Neutrophil (primary cell): ENCODE measurements around the gene AGAP1.

Experiments used
- H3K27ac ChIP-seq: fragments of 200-600 bp; sonication (generic); 2 replicates; pipeline ENCODE4 v1.5.1; 2016; ENCODE audit warnings: mild to moderate bottlenecking, moderate library complexity
- H3K27me3 ChIP-seq: fragments of 200-600 bp; sonication (generic); 2 replicates; pipeline ENCODE4 v1.6.0; 2016; ENCODE audit warnings: mild to moderate bottlenecking
- H3K36me3 ChIP-seq: fragments of 200-600 bp; sonication (generic); 2 replicates; pipeline ENCODE4 v1.5.1; 2017
- H3K4me1 ChIP-seq, 2 experiments: fragments of 200-600 bp in 1 of 2; sonication (generic) in 1 of 2; 1 replicate in 1 of 2; 2 replicates in 1 of 2; pipeline versions ENCODE4 v1.5.1 to v1.6.1; 2013 to 2016; ENCODE audit warnings: low read depth in 1 of 2, low read length in 1 of 2, mild to moderate bottlenecking in 1 of 2, moderate library complexity in 1 of 2; ENCODE audit not compliant: control insufficient read depth in 1 of 2, insufficient read depth in 1 of 2
- H3K4me3 ChIP-seq, 2 experiments: fragments of 200-600 bp in 1 of 2; sonication (generic) in 1 of 2; 1 replicate in 1 of 2; 2 replicates in 1 of 2; pipeline ENCODE4 v1.5.1; 2013 to 2016; ENCODE audit warnings: low read depth in 1 of 2, low read length in 1 of 2, mild to moderate bottlenecking in 1 of 2, moderate library complexity in 1 of 2
- H3K9me3 ChIP-seq: fragments of 200-600 bp; sonication (generic); 2 replicates; pipeline ENCODE4 v1.5.1; 2016
- TF ChIP-seq, protein P1 (sequence below): fragments of 200-600 bp; sonication (generic); IDR thresholded peaks from 2 replicates; pipeline ENCODE4 v1.5.1; 2016; ENCODE audit warnings: antibody characterized with exemption

AGAP1 gene

DNA sequence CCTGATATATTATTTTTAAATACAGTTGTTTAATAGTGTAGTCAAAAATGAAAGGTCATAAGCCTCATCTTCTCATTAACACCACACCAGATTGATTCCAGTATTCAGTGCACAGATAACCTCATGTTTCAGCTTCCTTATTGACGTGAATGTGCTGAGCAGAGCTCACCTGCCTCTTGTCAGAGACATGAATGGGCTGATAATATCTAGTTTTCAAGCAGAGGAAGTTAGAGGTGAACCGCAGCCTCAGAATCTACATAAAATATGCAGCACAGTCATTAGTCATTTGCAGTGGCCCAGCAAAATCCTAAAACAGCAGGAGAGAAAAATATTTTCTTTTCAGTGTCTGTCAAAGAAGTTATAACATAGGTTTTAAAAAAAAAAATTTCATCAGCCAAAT, 458.1 kb downstream of the AGAP1 start:
- Histone ChIP-seq H3K27ac (no peak overlapping the region), H3K27me3 (peaks cover 14% of the 10 kb centered on the region), H3K9me3 (no peaks in the 10 kb centered on the region), H3K4me1 (no peaks in the 10 kb centered on the region), H3K36me3 (no peaks in the 10 kb centered on the region), H3K4me3 (no peak overlapping the region)
- TF ChIP-seq, protein P1, sequence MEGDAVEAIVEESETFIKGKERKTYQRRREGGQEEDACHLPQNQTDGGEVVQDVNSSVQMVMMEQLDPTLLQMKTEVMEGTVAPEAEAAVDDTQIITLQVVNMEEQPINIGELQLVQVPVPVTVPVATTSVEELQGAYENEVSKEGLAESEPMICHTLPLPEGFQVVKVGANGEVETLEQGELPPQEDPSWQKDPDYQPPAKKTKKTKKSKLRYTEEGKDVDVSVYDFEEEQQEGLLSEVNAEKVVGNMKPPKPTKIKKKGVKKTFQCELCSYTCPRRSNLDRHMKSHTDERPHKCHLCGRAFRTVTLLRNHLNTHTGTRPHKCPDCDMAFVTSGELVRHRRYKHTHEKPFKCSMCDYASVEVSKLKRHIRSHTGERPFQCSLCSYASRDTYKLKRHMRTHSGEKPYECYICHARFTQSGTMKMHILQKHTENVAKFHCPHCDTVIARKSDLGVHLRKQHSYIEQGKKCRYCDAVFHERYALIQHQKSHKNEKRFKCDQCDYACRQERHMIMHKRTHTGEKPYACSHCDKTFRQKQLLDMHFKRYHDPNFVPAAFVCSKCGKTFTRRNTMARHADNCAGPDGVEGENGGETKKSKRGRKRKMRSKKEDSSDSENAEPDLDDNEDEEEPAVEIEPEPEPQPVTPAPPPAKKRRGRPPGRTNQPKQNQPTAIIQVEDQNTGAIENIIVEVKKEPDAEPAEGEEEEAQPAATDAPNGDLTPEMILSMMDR: no peak

DNA sequence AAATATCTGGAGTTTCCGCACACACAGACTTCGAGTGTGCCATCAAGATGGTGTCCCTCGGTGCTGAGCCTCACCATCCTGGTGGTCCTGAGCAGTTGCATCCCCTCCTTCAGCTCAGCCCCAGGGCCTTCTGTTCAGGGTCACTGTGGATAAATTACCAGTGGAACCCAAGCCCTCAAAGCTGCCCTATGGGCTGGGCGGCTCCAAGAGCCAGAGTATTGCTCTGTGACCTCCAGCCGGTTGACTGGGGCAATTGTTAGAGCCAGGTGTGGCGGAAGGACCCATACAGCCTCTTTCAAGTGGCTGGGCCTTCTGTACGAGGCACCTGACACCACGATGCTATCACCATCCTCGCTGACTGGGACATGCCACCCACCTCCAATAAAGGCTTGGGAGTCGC, 458.9 kb downstream of the AGAP1 start:
- Histone ChIP-seq H3K4me3 (no peak overlapping the region), H3K27ac (no peak overlapping the region), H3K9me3 (no peaks in the 10 kb centered on the region), H3K36me3 (no peaks in the 10 kb centered on the region), H3K4me1 (no peaks in the 10 kb centered on the region), H3K27me3 (peaks cover 14% of the 10 kb centered on the region)
- TF ChIP-seq, protein P1: no peak

DNA sequence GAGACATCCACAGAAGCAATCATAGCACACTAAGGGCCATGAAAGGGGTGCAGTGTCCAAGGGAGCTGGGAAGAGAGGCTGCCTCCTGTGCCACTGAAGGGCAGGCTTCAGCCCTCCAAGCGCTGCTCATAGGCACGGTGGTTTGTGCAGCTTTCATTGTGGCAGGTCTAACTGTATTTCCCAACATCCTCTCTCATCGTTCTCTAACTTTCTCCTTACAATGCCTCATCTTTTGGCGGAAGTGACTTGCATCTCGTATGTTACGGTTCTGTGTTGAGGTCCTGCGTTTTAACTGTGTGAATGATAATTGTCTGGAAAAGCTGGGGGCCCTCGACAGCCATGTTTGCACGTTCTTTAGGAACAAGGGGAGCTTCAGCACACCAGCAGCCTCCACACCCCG, 460.4 kb downstream of the AGAP1 start:
- Histone ChIP-seq H3K27ac (no peak overlapping the region), H3K27me3 (peaks cover 14% of the 10 kb centered on the region), H3K9me3 (no peaks in the 10 kb centered on the region), H3K36me3 (no peaks in the 10 kb centered on the region), H3K4me3 (no peak overlapping the region), H3K4me1 (no peaks in the 10 kb centered on the region)
- TF ChIP-seq, protein P1: no peak

DNA sequence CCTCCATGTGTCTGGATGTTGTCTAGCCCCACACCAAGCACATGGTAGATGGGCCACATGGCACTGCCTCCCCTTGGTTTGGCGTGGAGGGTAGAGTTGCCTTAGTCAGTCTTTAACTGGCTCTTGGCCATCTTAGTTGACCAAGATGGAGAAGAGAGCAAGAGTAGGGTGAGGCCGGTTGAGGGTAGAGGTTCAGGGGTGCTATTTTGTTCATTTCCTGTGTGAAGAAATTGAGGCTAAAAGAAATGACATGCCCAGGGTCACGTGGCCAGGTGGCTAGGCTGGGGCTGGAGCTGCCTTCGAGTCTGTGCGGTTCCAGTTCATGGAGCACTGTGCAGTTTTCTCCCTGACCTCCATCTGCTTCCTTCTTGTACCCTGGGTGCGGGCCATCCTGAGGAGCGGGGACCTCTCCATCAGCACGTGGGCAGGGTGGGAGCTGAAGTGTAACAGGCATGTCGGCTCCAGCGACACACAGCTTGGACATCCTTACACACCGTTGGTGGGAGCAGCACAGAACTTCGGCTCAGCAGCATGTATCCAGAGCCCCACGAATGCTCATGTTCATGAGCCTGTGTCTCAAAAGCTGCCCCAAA, 461.1 kb downstream of the AGAP1 start:
- Histone ChIP-seq H3K27me3 (peaks cover 11% of the 10 kb centered on the region), H3K4me3 (no peak overlapping the region), H3K9me3 (no peaks in the 10 kb centered on the region), H3K36me3 (no peaks in the 10 kb centered on the region), H3K27ac (no peak overlapping the region), H3K4me1 (no peaks in the 10 kb centered on the region)
- TF ChIP-seq, protein P1: no peak

DNA sequence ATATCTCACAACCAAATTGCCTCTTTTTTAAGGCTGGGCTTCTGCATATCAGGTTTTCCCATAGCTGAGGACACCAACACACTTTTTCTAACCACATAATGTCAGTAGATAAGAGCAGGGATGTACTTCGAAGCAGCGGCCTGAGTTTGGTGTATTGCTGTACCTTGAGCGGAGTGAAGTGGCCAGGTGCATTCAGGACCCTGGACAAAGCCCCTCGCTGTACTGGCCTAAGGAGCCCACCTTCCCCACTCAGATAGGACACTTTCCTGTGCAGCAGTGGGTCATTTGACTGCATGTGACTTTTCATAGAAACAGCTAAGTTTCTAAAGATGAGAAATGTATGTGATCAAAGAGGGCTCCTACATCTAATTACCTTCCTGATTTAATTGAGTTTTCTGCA, 461.8 kb downstream of the AGAP1 start:
- H3K27ac ChIP-seq: no peak overlapping the region
- peaks cover 5% of the 10 kb centered on the region for H3K27me3 ChIP-seq
- TF ChIP-seq, protein P1: no peak
- no peaks in the 10 kb centered on the region for H3K4me1 ChIP-seq
- H3K36me3 ChIP-seq: no peaks in the 10 kb centered on the region
- H3K9me3 ChIP-seq: no peaks in the 10 kb centered on the region
- no peak overlapping the region for H3K4me3 ChIP-seq
